Fibroblast of lung (primary cell): Measurements from ENCODE around the gene FREM1.

ENCODE experiments used
- CTCF ChIP-seq, 2 donors: IDR thresholded peaks in 1 of 2; conservative IDR thresholded peaks in 1 of 2; 1 replicate in 1 of 2; 2 replicates in 1 of 2; pipeline ENCODE4 v1.5.1; 2011 to 2012; ENCODE audit warnings: low read length in 2 of 2, control low read depth in 1 of 2, inconsistent platforms in 1 of 2, low read depth in 1 of 2, mild to moderate bottlenecking in 1 of 2
- EZH2 ChIP-seq: IDR thresholded peaks from 2 replicates; pipeline ENCODE4 v1.5.1; 2012; ENCODE audit warnings: low read length, control low read depth, mild to moderate bottlenecking; ENCODE audit errors: missing control alignments

GRCh38 chr9:14766299-14766698, 143.9 kb downstream of the FREM1 start:
- TF ChIP-seq CTCF (conservative IDR thresholded peaks at IDR 0.05 in 1 of 2, IDR thresholded peaks at IDR 0.05 in 1 of 2; ENCODE audit: low read depth in 1 of 2, low read length in 2 of 2) (no peak), EZH2 (no peak)
